ENCODE measurements around the gene TBC1D9B.

Gene TBC1D9B

DNA sequence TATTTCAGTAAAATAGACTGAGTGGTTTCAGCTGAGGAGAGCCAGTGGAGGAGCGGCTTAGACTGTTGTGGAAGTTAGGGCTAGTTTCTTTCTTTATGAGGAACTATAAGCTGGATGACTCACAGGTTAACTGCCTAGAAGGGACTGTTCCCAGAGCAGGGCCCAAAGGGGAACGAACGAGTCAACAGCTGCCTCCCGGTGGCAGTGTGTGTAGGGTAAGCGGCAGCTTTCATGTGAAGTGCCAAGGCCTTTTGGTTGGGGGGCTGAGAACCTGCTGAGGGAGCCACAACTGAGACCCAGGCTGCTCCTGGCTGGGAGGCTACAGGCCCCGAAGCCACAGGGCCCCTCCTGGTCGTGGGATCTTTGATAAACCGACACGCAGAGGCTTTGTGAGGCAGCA is 80.0 kb downstream of the TBC1D9B start:
- no peak for TF ChIP-seq EP300 (IDR thresholded peaks at IDR 0.05; ENCODE audit: borderline replicate concordance)

- TF ChIP-seq CREB1 (IDR thresholded peaks at IDR 0.05; ENCODE audit: low read depth) (no peak), ZBTB7A (IDR thresholded peaks at IDR 0.05; ENCODE audit: low read depth) (no peak), CEBPB (IDR thresholded peaks at IDR 0.05) (no peak)
- TF ChIP-seq, protein P1, sequence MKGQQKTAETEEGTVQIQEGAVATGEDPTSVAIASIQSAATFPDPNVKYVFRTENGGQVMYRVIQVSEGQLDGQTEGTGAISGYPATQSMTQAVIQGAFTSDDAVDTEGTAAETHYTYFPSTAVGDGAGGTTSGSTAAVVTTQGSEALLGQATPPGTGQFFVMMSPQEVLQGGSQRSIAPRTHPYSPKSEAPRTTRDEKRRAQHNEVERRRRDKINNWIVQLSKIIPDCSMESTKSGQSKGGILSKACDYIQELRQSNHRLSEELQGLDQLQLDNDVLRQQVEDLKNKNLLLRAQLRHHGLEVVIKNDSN (IDR thresholded peaks at IDR 0.05): no peak
These were observed 82.0 kb downstream of the TBC1D9B start for GRCh38 chr5:179825655-179826182.

GRCh38 chr5:179824745-179825112 is 83.0 kb downstream of the TBC1D9B start:
- TF ChIP-seq CREB1 (IDR thresholded peaks at IDR 0.05; ENCODE audit: low read depth) (no peak), FOXM1 (IDR thresholded peaks at IDR 0.05; ENCODE audit: borderline replicate concordance, low read depth) (no peak), YY1 (IDR thresholded peaks at IDR 0.05; ENCODE audit: low read depth) (no peak), TAF1 (IDR thresholded peaks at IDR 0.05; ENCODE audit: low read depth) (no peak), MAX (IDR thresholded peaks at IDR 0.05) (no peak), NFIC (IDR thresholded peaks at IDR 0.05) (no peak), EGR1 (IDR thresholded peaks at IDR 0.05) (no peak), TCF12 (IDR thresholded peaks at IDR 0.05; ENCODE audit: low read depth) (no peak), ZBTB7A (IDR thresholded peaks at IDR 0.05; ENCODE audit: low read depth) (no peak), RAD21 (IDR thresholded peaks at IDR 0.05; ENCODE audit: low read depth) (no peak), TEAD4 (IDR thresholded peaks at IDR 0.05) (no peak), CEBPB (IDR thresholded peaks at IDR 0.05) (no peak), EP300 (IDR thresholded peaks at IDR 0.05; ENCODE audit: borderline replicate concordance) (no peak)
- TF ChIP-seq, protein P2, sequence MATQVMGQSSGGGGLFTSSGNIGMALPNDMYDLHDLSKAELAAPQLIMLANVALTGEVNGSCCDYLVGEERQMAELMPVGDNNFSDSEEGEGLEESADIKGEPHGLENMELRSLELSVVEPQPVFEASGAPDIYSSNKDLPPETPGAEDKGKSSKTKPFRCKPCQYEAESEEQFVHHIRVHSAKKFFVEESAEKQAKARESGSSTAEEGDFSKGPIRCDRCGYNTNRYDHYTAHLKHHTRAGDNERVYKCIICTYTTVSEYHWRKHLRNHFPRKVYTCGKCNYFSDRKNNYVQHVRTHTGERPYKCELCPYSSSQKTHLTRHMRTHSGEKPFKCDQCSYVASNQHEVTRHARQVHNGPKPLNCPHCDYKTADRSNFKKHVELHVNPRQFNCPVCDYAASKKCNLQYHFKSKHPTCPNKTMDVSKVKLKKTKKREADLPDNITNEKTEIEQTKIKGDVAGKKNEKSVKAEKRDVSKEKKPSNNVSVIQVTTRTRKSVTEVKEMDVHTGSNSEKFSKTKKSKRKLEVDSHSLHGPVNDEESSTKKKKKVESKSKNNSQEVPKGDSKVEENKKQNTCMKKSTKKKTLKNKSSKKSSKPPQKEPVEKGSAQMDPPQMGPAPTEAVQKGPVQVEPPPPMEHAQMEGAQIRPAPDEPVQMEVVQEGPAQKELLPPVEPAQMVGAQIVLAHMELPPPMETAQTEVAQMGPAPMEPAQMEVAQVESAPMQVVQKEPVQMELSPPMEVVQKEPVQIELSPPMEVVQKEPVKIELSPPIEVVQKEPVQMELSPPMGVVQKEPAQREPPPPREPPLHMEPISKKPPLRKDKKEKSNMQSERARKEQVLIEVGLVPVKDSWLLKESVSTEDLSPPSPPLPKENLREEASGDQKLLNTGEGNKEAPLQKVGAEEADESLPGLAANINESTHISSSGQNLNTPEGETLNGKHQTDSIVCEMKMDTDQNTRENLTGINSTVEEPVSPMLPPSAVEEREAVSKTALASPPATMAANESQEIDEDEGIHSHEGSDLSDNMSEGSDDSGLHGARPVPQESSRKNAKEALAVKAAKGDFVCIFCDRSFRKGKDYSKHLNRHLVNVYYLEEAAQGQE (IDR thresholded peaks at IDR 0.05; ENCODE audit: low read depth): no peak
- TF ChIP-seq, protein P1 (IDR thresholded peaks at IDR 0.05): no peak

DNA sequence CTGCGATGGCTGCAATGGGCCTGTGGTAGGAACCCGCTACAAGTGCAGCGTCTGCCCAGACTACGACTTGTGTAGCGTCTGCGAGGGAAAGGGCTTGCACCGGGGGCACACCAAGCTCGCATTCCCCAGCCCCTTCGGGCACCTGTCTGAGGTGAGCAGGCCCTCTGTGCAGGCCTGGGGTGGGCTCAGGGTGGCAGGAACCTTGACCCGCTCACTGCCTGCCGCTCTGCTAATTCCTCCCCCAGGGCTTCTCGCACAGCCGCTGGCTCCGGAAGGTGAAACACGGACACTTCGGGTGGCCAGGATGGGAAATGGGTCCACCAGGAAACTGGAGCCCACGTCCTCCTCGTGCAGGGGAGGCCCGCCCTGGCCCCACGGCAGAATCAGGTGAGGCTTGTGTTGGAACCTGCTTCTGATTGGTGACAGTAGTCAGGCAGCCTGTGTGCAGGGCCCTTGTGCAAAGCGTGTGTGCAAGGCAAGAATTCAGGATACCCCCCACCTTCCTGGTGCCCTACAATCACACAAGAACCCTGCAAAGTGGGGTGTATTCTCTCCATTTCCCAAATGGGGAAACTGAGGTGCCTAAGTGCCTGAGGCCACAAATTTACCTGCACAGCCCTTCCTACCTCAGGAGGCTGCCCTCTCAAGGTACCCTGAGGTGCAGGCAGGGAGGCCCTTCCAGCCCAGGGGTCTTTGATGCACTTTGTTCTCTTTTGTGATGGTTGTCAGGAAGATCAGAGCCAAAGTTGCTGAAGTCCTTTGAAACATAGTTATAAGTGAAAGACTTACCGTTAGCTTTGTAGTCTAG is 83.6 kb downstream of the TBC1D9B start:
- TF ChIP-seq CEBPB (IDR thresholded peaks at IDR 0.05) (no peak), YY1 (IDR thresholded peaks at IDR 0.05; ENCODE audit: low read depth) (no peak), TEAD4 (IDR thresholded peaks at IDR 0.05) (no peak), RAD21 (IDR thresholded peaks at IDR 0.05; ENCODE audit: low read depth) (no peak), MAX (IDR thresholded peaks at IDR 0.05) (no peak), EGR1 (IDR thresholded peaks at IDR 0.05) (no peak), ZBTB7A (IDR thresholded peaks at IDR 0.05; ENCODE audit: low read depth) (no peak), FOXM1 (IDR thresholded peaks at IDR 0.05; ENCODE audit: borderline replicate concordance, low read depth) (no peak)
- TF ChIP-seq, protein P1 (IDR thresholded peaks at IDR 0.05): no peak

DNA sequence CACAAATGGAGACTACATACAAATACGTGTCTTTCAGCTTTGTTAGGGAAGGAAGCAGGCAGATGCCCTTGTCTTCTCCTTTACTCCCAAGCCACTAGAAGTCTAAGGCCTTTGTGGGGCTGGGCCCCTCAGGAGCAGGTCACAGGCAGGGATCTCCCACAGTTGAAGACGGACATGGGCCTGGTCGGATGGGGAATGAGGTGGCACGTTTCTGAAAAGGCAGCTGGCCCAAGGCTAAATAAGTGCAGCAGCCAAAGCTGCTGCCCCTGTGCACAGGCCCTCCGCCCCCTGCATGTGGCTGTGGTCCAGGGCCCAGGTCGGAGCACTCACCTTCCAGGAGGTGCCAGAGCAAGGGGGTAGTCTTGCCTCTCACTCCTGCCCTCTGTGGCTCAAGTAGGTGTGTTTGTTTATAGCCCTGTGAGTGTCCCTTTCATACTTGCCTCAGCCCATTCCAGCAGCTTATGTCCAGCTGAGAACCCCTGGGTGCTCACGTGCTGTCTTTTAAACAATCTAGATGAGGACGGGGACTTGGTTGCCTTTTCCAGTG is 85.2 kb downstream of the TBC1D9B start:
- no peak for TF ChIP-seq NFIC (IDR thresholded peaks at IDR 0.05)
- TF ChIP-seq TAF1 (IDR thresholded peaks at IDR 0.05; ENCODE audit: low read depth): no peak
- no peak for TF ChIP-seq EP300 (IDR thresholded peaks at IDR 0.05; ENCODE audit: borderline replicate concordance)
- no peak for TF ChIP-seq RAD21 (IDR thresholded peaks at IDR 0.05; ENCODE audit: low read depth)
- TF ChIP-seq ZBTB7A (IDR thresholded peaks at IDR 0.05; ENCODE audit: low read depth): no peak
- TF ChIP-seq TEAD4 (IDR thresholded peaks at IDR 0.05): no peak
- no peak for TF ChIP-seq EGR1 (IDR thresholded peaks at IDR 0.05)
- no peak for TF ChIP-seq TCF12 (IDR thresholded peaks at IDR 0.05; ENCODE audit: low read depth)
- TF ChIP-seq MAX (IDR thresholded peaks at IDR 0.05): no peak
- TF ChIP-seq FOXM1 (IDR thresholded peaks at IDR 0.05; ENCODE audit: borderline replicate concordance, low read depth): no peak
- TF ChIP-seq, protein P2 (IDR thresholded peaks at IDR 0.05; ENCODE audit: low read depth): no peak
- TF ChIP-seq CREB1 (IDR thresholded peaks at IDR 0.05; ENCODE audit: low read depth): no peak
- no peak for TF ChIP-seq CEBPB (IDR thresholded peaks at IDR 0.05)
- TF ChIP-seq YY1 (IDR thresholded peaks at IDR 0.05; ENCODE audit: low read depth): no peak
- TF ChIP-seq, protein P1 (IDR thresholded peaks at IDR 0.05): no peak
